Measurements from ENCODE around the gene TTC7B. TPM values are rescaled to one million over a fixed set of nuclear protein-coding genes. Genes with fewer than 3 reads are reported as not detected.

TTC7B gene
- total and polyA plus RNA-seq, 4 donors: 23.1 to 85.0 (median 54.6) TPM

DNA sequence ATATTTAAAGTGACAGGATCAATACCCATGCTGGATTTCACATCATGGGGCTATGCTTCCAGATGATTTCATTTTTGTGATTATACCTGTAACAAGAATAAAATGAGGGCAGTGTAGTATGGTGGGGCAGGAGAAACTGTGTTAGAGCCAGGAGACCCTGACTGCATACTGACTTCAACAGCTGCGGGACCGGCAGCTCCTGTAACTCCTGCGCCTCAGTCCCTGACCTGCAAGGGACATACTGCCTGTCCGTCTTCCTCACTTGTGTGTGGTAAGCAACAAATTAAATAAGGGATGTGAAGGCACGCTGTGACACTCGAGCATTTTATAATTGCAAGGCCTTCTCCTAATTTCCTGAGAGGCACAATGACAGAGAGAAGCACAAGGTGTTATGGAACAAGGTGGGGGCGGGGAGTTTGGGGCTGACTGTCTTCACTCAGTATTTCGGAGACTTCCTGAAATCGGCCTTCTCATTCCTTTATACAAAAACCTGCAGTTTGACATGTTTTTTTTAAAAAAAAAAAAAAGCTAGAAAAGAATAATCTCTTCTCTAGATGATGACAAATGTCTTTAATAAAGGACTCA is 164.2 kb downstream of the TTC7B start:
- Histone ChIP-seq H3K27ac (ENCODE audit: low read depth, low read length) (no peak overlapping the region), H3K9me3 (ENCODE audit: control insufficient read depth, insufficient read depth, low read length) (no peaks in the 10 kb centered on the region), H3K4me1 (ENCODE audit: control insufficient read depth, insufficient read depth, low read length) (peaks cover 9% of the 10 kb centered on the region), H3K36me3 (ENCODE audit: control insufficient read depth, insufficient read depth, low read length) (peaks cover 12% of the 10 kb centered on the region), H3K27me3 (ENCODE audit: control insufficient read depth, insufficient read depth, low read length) (no peaks in the 10 kb centered on the region), H3K4me3 (ENCODE audit: low read depth, low read length) (no peak overlapping the region)
- DNase-seq (ENCODE audit: low read depth in 4 of 6, low spot score in 6 of 6): no peak
- WGBS (ENCODE audit: insufficient coverage): 87% methylated on average over 3 of the region's 9 CpGs

GRCh38 chr14:90651271-90651804 is 164.9 kb downstream of the TTC7B start:
- H3K27ac ChIP-seq (ENCODE audit: low read depth, low read length): no peak overlapping the region
- no peaks in the 10 kb centered on the region for H3K9me3 ChIP-seq (ENCODE audit: control insufficient read depth, insufficient read depth, low read length)
- peaks cover 2% of the 10 kb centered on the region for H3K4me1 ChIP-seq (ENCODE audit: control insufficient read depth, insufficient read depth, low read length)
- no peaks in the 10 kb centered on the region for H3K27me3 ChIP-seq (ENCODE audit: control insufficient read depth, insufficient read depth, low read length)
- no peak for DNase-seq (ENCODE audit: low read depth in 4 of 6, low spot score in 6 of 6)
- 0% methylated on average over 1 of the region's 5 CpGs for WGBS (ENCODE audit: insufficient coverage)
- H3K4me3 ChIP-seq (ENCODE audit: low read depth, low read length): no peak overlapping the region
- H3K36me3 ChIP-seq (ENCODE audit: control insufficient read depth, insufficient read depth, low read length): peaks cover 10% of the 10 kb centered on the region

- no peaks in the 10 kb centered on the region for H3K27me3 ChIP-seq (ENCODE audit: control insufficient read depth, insufficient read depth, low read length)
- H3K27ac ChIP-seq (ENCODE audit: low read depth, low read length): no peak overlapping the region
- no peak for DNase-seq (ENCODE audit: low read depth in 4 of 6, low spot score in 6 of 6)
- H3K36me3 ChIP-seq (ENCODE audit: control insufficient read depth, insufficient read depth, low read length): peaks cover 15% of the 10 kb centered on the region
- H3K4me3 ChIP-seq (ENCODE audit: low read depth, low read length): no peak overlapping the region
- WGBS (ENCODE audit: insufficient coverage): 94% methylated on average over 3 of the region's 3 CpGs
- H3K4me1 ChIP-seq (ENCODE audit: control insufficient read depth, insufficient read depth, low read length): peaks cover 5% of the 10 kb centered on the region
- H3K9me3 ChIP-seq (ENCODE audit: control insufficient read depth, insufficient read depth, low read length): no peaks in the 10 kb centered on the region
These were observed 166.6 kb downstream of the TTC7B start for GRCh38 chr14:90649557-90650135.

GRCh38 chr14:90649083-90649482 is 167.1 kb downstream of the TTC7B start:
- no peaks in the 10 kb centered on the region for H3K9me3 ChIP-seq (ENCODE audit: control insufficient read depth, insufficient read depth, low read length)
- peaks cover 5% of the 10 kb centered on the region for H3K4me1 ChIP-seq (ENCODE audit: control insufficient read depth, insufficient read depth, low read length)
- DNase-seq (ENCODE audit: low read depth in 4 of 6, low spot score in 6 of 6): no peak
- H3K36me3 ChIP-seq (ENCODE audit: control insufficient read depth, insufficient read depth, low read length): peaks cover 12% of the 10 kb centered on the region
- H3K27me3 ChIP-seq (ENCODE audit: control insufficient read depth, insufficient read depth, low read length): no peaks in the 10 kb centered on the region
- no peak overlapping the region for H3K4me3 ChIP-seq (ENCODE audit: low read depth, low read length)
- H3K27ac ChIP-seq (ENCODE audit: low read depth, low read length): no peak overlapping the region
- WGBS (ENCODE audit: insufficient coverage): 47% methylated on average over 4 of the region's 4 CpGs

GRCh38 chr14:90648421-90648820 is 167.8 kb downstream of the TTC7B start:
- H3K27me3 ChIP-seq (ENCODE audit: control insufficient read depth, insufficient read depth, low read length): no peaks in the 10 kb centered on the region
- WGBS (ENCODE audit: insufficient coverage): 94% methylated on average over 2 of the region's 5 CpGs
- no peaks in the 10 kb centered on the region for H3K9me3 ChIP-seq (ENCODE audit: control insufficient read depth, insufficient read depth, low read length)
- no peak overlapping the region for H3K27ac ChIP-seq (ENCODE audit: low read depth, low read length)
- no peak for DNase-seq (ENCODE audit: low read depth in 4 of 6, low spot score in 6 of 6)
- H3K36me3 ChIP-seq (ENCODE audit: control insufficient read depth, insufficient read depth, low read length): peaks cover 15% of the 10 kb centered on the region
- H3K4me1 ChIP-seq (ENCODE audit: control insufficient read depth, insufficient read depth, low read length): peaks cover 5% of the 10 kb centered on the region
- H3K4me3 ChIP-seq (ENCODE audit: low read depth, low read length): no peak overlapping the region

DNA sequence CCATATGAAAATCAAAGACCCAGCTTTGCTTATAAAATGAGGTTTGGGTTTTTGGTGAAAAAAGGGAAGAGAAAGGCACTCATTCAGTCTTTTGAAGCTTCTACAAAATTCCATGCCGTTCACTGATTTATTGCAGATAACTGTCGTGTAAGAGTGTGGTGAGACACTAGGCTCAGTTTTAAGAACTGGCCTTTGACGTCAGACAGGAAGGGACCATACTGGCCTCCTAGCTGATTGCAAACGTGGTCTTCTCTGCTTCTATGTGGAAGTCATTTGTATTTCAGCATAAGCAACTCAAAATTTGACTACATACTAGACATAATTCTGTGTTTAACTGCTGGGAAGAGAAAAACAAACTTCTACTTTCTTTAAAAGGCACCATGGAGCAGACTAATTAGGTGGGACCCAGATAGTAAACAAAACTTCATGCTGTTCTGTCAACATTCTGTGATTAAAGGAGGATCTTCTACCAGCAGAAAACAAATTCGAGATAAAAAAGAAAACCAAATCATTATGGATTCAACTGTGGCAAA is 168.7 kb downstream of the TTC7B start:
- no peak overlapping the region for H3K27ac ChIP-seq (ENCODE audit: low read depth, low read length)

GRCh38 chr14:90645842-90646443 is 170.3 kb downstream of the TTC7B start:
- Histone ChIP-seq H3K4me1 (ENCODE audit: control insufficient read depth, insufficient read depth, low read length) (peaks cover 9% of the 10 kb centered on the region), H3K27ac (ENCODE audit: low read depth, low read length) (no peak overlapping the region), H3K27me3 (ENCODE audit: control insufficient read depth, insufficient read depth, low read length) (no peaks in the 10 kb centered on the region), H3K4me3 (ENCODE audit: low read depth, low read length) (no peak overlapping the region), H3K9me3 (ENCODE audit: control insufficient read depth, insufficient read depth, low read length) (no peaks in the 10 kb centered on the region), H3K36me3 (ENCODE audit: control insufficient read depth, insufficient read depth, low read length) (peaks cover 13% of the 10 kb centered on the region)
- DNase-seq (ENCODE audit: low read depth in 4 of 6, low spot score in 6 of 6): no peak
- WGBS (ENCODE audit: insufficient coverage): 94% methylated on average over 6 of the region's 6 CpGs

More for the DNA sequence above, 168.7 kb downstream of the TTC7B start:
- no peaks in the 10 kb centered on the region for H3K27me3 ChIP-seq (ENCODE audit: control insufficient read depth, insufficient read depth, low read length)
- no peak for DNase-seq (ENCODE audit: low read depth in 4 of 6, low spot score in 6 of 6)
- H3K4me1 ChIP-seq (ENCODE audit: control insufficient read depth, insufficient read depth, low read length): peaks cover 5% of the 10 kb centered on the region
- H3K36me3 ChIP-seq (ENCODE audit: control insufficient read depth, insufficient read depth, low read length): peaks cover 13% of the 10 kb centered on the region
- WGBS (ENCODE audit: insufficient coverage): 60% methylated on average over 1 of the region's 5 CpGs
- H3K9me3 ChIP-seq (ENCODE audit: control insufficient read depth, insufficient read depth, low read length): no peaks in the 10 kb centered on the region
- H3K4me3 ChIP-seq (ENCODE audit: low read depth, low read length): no peak overlapping the region

DNA sequence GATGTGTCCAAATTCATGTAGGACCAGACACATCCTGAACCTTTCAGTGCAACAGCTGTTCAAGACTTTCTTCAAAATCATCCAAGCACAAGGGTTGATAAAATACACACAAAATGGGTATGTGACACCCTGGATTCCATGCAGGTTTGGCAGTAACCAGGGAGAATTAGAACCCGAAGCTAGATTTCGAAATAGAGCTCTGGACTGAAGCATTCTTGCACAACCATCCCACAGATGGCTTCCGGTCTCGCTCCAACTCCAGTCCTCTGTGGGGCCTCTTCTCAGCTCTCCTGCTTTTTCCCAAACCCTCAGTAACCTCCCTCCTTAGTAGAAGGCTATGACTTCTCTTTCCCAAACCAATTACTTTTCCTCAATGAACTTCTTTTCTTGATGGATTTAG is 171.3 kb downstream of the TTC7B start:
- Histone ChIP-seq H3K4me1 (ENCODE audit: control insufficient read depth, insufficient read depth, low read length) (peaks cover 9% of the 10 kb centered on the region), H3K4me3 (ENCODE audit: low read depth, low read length) (no peak overlapping the region), H3K9me3 (ENCODE audit: control insufficient read depth, insufficient read depth, low read length) (no peaks in the 10 kb centered on the region), H3K27me3 (ENCODE audit: control insufficient read depth, insufficient read depth, low read length) (no peaks in the 10 kb centered on the region), H3K36me3 (ENCODE audit: control insufficient read depth, insufficient read depth, low read length) (peaks cover 13% of the 10 kb centered on the region), H3K27ac (ENCODE audit: low read depth, low read length) (no peak overlapping the region)
- DNase-seq (ENCODE audit: low read depth in 4 of 6, low spot score in 6 of 6): no peak
- WGBS (ENCODE audit: insufficient coverage): 89% methylated on average over 4 of the region's 4 CpGs

- Histone ChIP-seq H3K27ac (ENCODE audit: low read depth, low read length) (no peak overlapping the region), H3K9me3 (ENCODE audit: control insufficient read depth, insufficient read depth, low read length) (no peaks in the 10 kb centered on the region), H3K4me1 (ENCODE audit: control insufficient read depth, insufficient read depth, low read length) (peaks cover 9% of the 10 kb centered on the region), H3K36me3 (ENCODE audit: control insufficient read depth, insufficient read depth, low read length) (peaks cover 13% of the 10 kb centered on the region), H3K4me3 (ENCODE audit: low read depth, low read length) (no peak overlapping the region), H3K27me3 (ENCODE audit: control insufficient read depth, insufficient read depth, low read length) (no peaks in the 10 kb centered on the region)
- DNase-seq (ENCODE audit: low read depth in 4 of 6, low spot score in 6 of 6): no peak
- WGBS (ENCODE audit: insufficient coverage): 71% methylated on average over 8 of the region's 9 CpGs
These were observed 172.1 kb downstream of the TTC7B start for GRCh38 chr14:90643982-90644670.
